ENCODE data around the gene NTN4. TPM values are rescaled to one million over a fixed set of nuclear protein-coding genes. Genes with fewer than 3 reads are reported as not detected.

NTN4 gene
- total and polyA plus RNA-seq, 10 of the 15 experiments (the other 5 are each of a cell fraction or from before 2014, with no cell fraction given): 0.15 TPM; not detected in 9

DNA sequence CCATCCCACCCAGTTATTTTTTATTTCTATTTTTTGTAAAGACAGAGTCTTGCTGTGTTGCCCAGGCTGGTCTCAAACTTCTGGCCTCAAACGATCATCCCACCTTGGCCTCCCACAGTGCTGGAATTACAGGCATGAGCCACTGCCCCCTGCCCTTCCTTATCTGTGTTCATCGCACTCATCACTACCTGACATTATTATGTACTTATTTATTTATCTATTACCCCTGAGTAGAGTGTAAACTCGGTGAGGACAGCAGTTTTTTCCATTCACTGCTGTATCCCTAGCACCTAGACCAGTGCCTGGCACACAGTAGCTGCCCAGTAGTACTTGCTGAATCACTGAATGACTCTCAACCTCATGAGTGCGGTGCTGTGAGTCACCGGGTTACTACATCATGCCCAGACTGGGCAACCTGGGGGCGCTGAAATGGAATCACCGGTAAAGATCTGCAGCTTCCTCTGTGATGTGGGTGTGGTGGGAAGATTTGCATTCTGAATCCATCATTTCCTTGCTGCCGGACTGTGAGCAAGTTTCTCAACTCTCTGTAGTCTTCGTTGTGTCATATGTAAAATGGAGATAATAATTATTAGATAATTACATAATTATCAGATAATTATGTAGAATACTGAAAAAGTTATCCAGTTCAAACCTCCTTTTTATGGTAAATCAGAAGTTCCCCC lies 157.4 kb downstream of the NTN4 start:
- POLR2A ChIA-PET: interaction anchor here (0.6 kb wide), 1 partner anchor 365 kb away, joined by 4 read pairs; no protein-coding TSS in a partner anchor
- TF ChIP-seq BHLHE40 (IDR thresholded peaks at IDR 0.05; ENCODE audit: borderline replicate concordance in 1 of 2, low read depth in 2 of 2, low read length in 1 of 2) (no peak), IKZF2 (IDR thresholded peaks at IDR 0.05) (no peak)
- BruUV-seq (replicated peaks): no TSS peak
- Histone ChIP-seq H3K36me3 (ENCODE audit: control insufficient read depth in 2 of 2, insufficient read depth in 2 of 2, low read length in 1 of 2) (no peaks in the 10 kb centered on the region), H3K79me2 (ENCODE audit: control insufficient read depth, insufficient read depth, low read length) (no peaks in the 10 kb centered on the region), H3K4me2 (ENCODE audit: control insufficient read depth, insufficient read depth) (no peak overlapping the region), H3K9me3 (replicated peaks; ENCODE audit: control insufficient read depth, insufficient read depth, low read length) (no peaks in the 10 kb centered on the region), H3K27ac (ENCODE audit: control insufficient read depth, insufficient read depth) (no peak overlapping the region), H3K4me1 (ENCODE audit: control insufficient read depth, insufficient read depth, low read length) (no peaks in the 10 kb centered on the region), H3K9ac (ENCODE audit: control insufficient read depth, insufficient read depth, low read length) (no peak overlapping the region), H3K27me3 (replicated peaks in 1 of 2; ENCODE audit: control insufficient read depth in 2 of 2, insufficient read depth in 2 of 2, low read length in 1 of 2) (no peaks in the 10 kb centered on the region; a peak in 3 of 4 replicates), H2AFZ (ENCODE audit: control insufficient read depth, low read depth, low read length) (no peak overlapping the region), H3K4me3 (no peak overlapping the region), H4K20me1 (ENCODE audit: control insufficient read depth, insufficient read depth) (no peaks in the 10 kb centered on the region)
- no peak for ATAC-seq
- 32% methylated on average over 9 of the region's 9 CpGs for WGBS (ENCODE audit: insufficient coverage, insufficient replicate concordance, low lambda C conversion rate, missing lambda C conversion rate)
- intact Hi-C loops (cut with micrococcal nuclease; ENCODE audit: unreplicated experiment): no loop called here
- in situ Hi-C loops (cut with MboI): no loop called here
- CTCF ChIA-PET: interaction anchor here (1.0 kb wide), 2 partner anchors 181 to 365 kb away, joined by 3 read pairs; no protein-coding TSS in a partner anchor
- FAIRE-seq: no peak
- no peak for DNase-seq (ENCODE audit: low read depth, low spot score)
- RAD21 ChIA-PET (ENCODE audit: unreplicated experiment): no interaction called here
- SMC1A ChIA-PET (ENCODE audit: uncharacterized antibody, unreplicated experiment): no interaction called here

DNA sequence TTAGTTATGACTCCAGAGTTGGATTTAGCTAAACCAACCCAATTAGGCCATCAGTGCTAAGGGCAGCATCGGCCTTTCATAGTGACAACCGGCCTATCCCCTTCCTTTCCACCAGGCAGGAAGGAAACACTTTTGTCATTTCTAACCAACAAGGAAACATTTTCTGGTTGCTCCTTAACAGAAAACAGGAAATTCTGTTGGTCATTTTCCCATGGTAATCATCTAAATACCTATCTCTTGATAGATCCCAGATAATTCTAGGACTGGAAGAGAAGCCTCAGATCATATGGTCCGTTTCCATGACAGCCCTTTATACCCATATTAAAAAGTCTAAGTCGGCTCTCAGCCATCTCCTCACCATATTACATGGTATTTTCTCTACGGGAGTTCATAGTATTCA lies 160.1 kb downstream of the NTN4 start:
- Histone ChIP-seq H3K27me3 (replicated peaks in 1 of 2; ENCODE audit: control insufficient read depth in 2 of 2, insufficient read depth in 2 of 2, low read length in 1 of 2) (no peaks in the 10 kb centered on the region; a peak in 2 of 4 replicates), H3K9me3 (replicated peaks; ENCODE audit: control insufficient read depth, insufficient read depth, low read length) (no peaks in the 10 kb centered on the region), H4K20me1 (ENCODE audit: control insufficient read depth, insufficient read depth) (no peaks in the 10 kb centered on the region), H3K4me2 (ENCODE audit: control insufficient read depth, insufficient read depth) (no peak overlapping the region), H2AFZ (ENCODE audit: control insufficient read depth, low read depth, low read length) (no peak overlapping the region), H3K79me2 (ENCODE audit: control insufficient read depth, insufficient read depth, low read length) (no peaks in the 10 kb centered on the region), H3K9ac (ENCODE audit: control insufficient read depth, insufficient read depth, low read length) (no peak overlapping the region), H3K4me3 (no peak overlapping the region), H3K27ac (ENCODE audit: control insufficient read depth, insufficient read depth) (no peak overlapping the region), H3K4me1 (ENCODE audit: control insufficient read depth, insufficient read depth, low read length) (no peaks in the 10 kb centered on the region), H3K36me3 (ENCODE audit: control insufficient read depth in 2 of 2, insufficient read depth in 2 of 2, low read length in 1 of 2) (no peaks in the 10 kb centered on the region)
- no TSS peak for BruUV-seq (replicated peaks)
- ChIA-PET CTCF (no interaction called here), RAD21 (ENCODE audit: unreplicated experiment) (no interaction called here), SMC1A (ENCODE audit: uncharacterized antibody, unreplicated experiment) (no interaction called here), POLR2A (no interaction called here)
- in situ Hi-C loops (cut with MboI) (no loop called here), intact Hi-C loops (cut with micrococcal nuclease; ENCODE audit: unreplicated experiment) (no loop called here)
- no peak for TF ChIP-seq MEF2A (IDR thresholded peaks at IDR 0.05; ENCODE audit: insufficient read depth, low read depth, low read length)
- TF ChIP-seq SP1 (IDR thresholded peaks at IDR 0.05; ENCODE audit: low read depth, low read length): no peak
- TF ChIP-seq IKZF2 (IDR thresholded peaks at IDR 0.05): no peak
- no peak for TF ChIP-seq POLR2AphosphoS2 (IDR thresholded peaks at IDR 0.05; ENCODE audit: low read depth, low read length)
- TF ChIP-seq, protein P1, sequence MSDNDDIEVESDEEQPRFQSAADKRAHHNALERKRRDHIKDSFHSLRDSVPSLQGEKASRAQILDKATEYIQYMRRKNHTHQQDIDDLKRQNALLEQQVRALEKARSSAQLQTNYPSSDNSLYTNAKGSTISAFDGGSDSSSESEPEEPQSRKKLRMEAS (IDR thresholded peaks at IDR 0.05; ENCODE audit: low read depth, low read length): no peak
- no peak for TF ChIP-seq YBX1 (IDR thresholded peaks at IDR 0.05)
- TF ChIP-seq, protein P2, sequence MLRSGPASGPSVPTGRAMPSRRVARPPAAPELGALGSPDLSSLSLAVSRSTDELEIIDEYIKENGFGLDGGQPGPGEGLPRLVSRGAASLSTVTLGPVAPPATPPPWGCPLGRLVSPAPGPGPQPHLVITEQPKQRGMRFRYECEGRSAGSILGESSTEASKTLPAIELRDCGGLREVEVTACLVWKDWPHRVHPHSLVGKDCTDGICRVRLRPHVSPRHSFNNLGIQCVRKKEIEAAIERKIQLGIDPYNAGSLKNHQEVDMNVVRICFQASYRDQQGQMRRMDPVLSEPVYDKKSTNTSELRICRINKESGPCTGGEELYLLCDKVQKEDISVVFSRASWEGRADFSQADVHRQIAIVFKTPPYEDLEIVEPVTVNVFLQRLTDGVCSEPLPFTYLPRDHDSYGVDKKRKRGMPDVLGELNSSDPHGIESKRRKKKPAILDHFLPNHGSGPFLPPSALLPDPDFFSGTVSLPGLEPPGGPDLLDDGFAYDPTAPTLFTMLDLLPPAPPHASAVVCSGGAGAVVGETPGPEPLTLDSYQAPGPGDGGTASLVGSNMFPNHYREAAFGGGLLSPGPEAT (IDR thresholded peaks at IDR 0.05; ENCODE audit: low read depth): no peak
- no peak for TF ChIP-seq JUNB (IDR thresholded peaks at IDR 0.05)
- no peak for TF ChIP-seq IKZF1 (conservative IDR thresholded peaks at IDR 0.05)
- no peak for TF ChIP-seq NFYB (IDR thresholded peaks at IDR 0.05; ENCODE audit: insufficient read depth, low read depth, low read length)
- no peak for TF ChIP-seq RCOR1 (conservative IDR thresholded peaks at IDR 0.05; ENCODE audit: low read depth, low read length)
- TF ChIP-seq POU2F2 (IDR thresholded peaks at IDR 0.05; ENCODE audit: borderline replicate concordance, low read depth, low read length): no peak
- TF ChIP-seq PAX8 (IDR thresholded peaks at IDR 0.05): no peak
- no peak for TF ChIP-seq ZNF24 (IDR thresholded peaks at IDR 0.05)
- no peak for TF ChIP-seq BCL11A (IDR thresholded peaks at IDR 0.05; ENCODE audit: low read depth, low read length)
- TF ChIP-seq ZNF384 (IDR thresholded peaks at IDR 0.05; ENCODE audit: borderline replicate concordance, low read depth, low read length): no peak
- 23% methylated on average over 5 of the region's 5 CpGs for WGBS (ENCODE audit: insufficient coverage, insufficient replicate concordance, low lambda C conversion rate, missing lambda C conversion rate)
- FAIRE-seq (no peak), ATAC-seq (no peak), DNase-seq (ENCODE audit: low read depth, low spot score) (no peak)
